Measurements from ENCODE around the gene TMEM171. TPM values are rescaled to one million over a fixed set of nuclear protein-coding genes. Genes with fewer than 3 reads are reported as not detected.

TMEM171 gene
- total RNA-seq, 1 experiment from 2014 or later, result 1.7 TPM

DNA sequence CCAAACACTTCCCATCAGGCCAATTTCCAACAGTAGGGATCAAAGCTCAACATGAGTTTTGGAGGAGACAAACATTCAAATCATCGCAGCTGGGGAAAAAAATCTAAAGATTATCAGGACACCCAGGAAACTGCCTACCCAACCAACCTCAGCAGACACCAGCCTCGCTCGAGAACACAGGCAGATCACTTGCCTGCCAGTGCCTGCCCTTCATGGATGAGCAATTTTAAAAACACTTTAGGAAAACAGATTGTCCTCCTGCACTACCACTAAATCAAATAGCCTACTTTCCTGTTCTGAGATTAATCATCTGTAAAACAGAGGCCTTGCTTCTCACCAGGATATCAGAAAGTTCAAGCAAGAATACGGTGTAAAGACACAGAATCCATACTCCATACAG, 37.9 kb downstream of the TMEM171 start (continued):
- TF ChIP-seq, protein P1, sequence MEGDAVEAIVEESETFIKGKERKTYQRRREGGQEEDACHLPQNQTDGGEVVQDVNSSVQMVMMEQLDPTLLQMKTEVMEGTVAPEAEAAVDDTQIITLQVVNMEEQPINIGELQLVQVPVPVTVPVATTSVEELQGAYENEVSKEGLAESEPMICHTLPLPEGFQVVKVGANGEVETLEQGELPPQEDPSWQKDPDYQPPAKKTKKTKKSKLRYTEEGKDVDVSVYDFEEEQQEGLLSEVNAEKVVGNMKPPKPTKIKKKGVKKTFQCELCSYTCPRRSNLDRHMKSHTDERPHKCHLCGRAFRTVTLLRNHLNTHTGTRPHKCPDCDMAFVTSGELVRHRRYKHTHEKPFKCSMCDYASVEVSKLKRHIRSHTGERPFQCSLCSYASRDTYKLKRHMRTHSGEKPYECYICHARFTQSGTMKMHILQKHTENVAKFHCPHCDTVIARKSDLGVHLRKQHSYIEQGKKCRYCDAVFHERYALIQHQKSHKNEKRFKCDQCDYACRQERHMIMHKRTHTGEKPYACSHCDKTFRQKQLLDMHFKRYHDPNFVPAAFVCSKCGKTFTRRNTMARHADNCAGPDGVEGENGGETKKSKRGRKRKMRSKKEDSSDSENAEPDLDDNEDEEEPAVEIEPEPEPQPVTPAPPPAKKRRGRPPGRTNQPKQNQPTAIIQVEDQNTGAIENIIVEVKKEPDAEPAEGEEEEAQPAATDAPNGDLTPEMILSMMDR (IDR thresholded peaks at IDR 0.05), result no peak
- TF ChIP-seq CREB1 (CRISPR knock-in tag; IDR thresholded peaks at IDR 0.05) (no peak), KAT7 (CRISPR knock-in tag; IDR thresholded peaks at IDR 0.05; ENCODE audit: borderline replicate concordance) (no peak), NFYB (CRISPR knock-in tag; conservative IDR thresholded peaks at IDR 0.05; ENCODE audit: low read depth) (no peak), NR1H2 (CRISPR knock-in tag; IDR thresholded peaks at IDR 0.05) (no peak)

DNA sequence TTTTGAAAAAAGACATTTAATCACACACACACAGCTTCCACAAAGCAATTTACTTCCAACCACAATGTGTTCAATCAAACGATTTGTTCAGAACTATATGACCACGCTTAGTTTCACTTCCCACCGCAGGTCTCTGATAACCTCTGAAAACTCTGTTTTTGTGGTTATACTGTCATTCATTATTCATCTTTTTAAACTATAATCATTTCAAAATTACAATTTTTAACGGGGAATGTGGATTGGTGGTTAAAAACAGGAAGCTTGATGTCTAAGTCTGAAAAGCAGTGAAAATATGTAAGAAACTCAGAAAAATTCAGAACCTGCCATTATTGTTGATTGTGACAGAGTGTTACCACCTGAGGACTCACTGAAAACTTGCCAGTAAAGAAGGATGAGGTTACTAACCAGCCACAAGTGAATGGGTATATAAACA, 39.9 kb downstream of the TMEM171 start:
- no peaks in the 10 kb centered on the region for H3K36me3 Mint-ChIP-seq
- TF ChIP-seq ZNF416 (CRISPR knock-in tag; IDR thresholded peaks at IDR 0.05) (no peak), ZNF423 (CRISPR knock-in tag; IDR thresholded peaks at IDR 0.05) (no peak), MYBL2 (CRISPR knock-in tag; IDR thresholded peaks at IDR 0.05) (no peak), TEAD1 (CRISPR knock-in tag; IDR thresholded peaks at IDR 0.05) (no peak), TCF7 (CRISPR knock-in tag; IDR thresholded peaks at IDR 0.05; ENCODE audit: low read depth) (no peak), NR1H2 (CRISPR knock-in tag; IDR thresholded peaks at IDR 0.05) (no peak), NR3C1 (CRISPR knock-in tag; conservative IDR thresholded peaks at IDR 0.05; ENCODE audit: low read depth) (no peak)
- TF ChIP-seq, protein P2, sequence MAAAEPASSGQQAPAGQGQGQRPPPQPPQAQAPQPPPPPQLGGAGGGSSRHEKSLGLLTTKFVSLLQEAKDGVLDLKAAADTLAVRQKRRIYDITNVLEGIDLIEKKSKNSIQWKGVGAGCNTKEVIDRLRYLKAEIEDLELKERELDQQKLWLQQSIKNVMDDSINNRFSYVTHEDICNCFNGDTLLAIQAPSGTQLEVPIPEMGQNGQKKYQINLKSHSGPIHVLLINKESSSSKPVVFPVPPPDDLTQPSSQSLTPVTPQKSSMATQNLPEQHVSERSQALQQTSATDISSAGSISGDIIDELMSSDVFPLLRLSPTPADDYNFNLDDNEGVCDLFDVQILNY (CRISPR knock-in tag; IDR thresholded peaks at IDR 0.05), result no peak
- TF ChIP-seq, protein P3, sequence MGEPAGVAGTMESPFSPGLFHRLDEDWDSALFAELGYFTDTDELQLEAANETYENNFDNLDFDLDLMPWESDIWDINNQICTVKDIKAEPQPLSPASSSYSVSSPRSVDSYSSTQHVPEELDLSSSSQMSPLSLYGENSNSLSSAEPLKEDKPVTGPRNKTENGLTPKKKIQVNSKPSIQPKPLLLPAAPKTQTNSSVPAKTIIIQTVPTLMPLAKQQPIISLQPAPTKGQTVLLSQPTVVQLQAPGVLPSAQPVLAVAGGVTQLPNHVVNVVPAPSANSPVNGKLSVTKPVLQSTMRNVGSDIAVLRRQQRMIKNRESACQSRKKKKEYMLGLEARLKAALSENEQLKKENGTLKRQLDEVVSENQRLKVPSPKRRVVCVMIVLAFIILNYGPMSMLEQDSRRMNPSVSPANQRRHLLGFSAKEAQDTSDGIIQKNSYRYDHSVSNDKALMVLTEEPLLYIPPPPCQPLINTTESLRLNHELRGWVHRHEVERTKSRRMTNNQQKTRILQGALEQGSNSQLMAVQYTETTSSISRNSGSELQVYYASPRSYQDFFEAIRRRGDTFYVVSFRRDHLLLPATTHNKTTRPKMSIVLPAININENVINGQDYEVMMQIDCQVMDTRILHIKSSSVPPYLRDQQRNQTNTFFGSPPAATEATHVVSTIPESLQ (CRISPR knock-in tag; IDR thresholded peaks at IDR 0.05), result no peak
- TF ChIP-seq, protein P4, sequence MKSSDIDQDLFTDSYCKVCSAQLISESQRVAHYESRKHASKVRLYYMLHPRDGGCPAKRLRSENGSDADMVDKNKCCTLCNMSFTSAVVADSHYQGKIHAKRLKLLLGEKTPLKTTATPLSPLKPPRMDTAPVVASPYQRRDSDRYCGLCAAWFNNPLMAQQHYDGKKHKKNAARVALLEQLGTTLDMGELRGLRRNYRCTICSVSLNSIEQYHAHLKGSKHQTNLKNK (CRISPR knock-in tag; IDR thresholded peaks at IDR 0.05), result no peak
- TF ChIP-seq, protein P5, sequence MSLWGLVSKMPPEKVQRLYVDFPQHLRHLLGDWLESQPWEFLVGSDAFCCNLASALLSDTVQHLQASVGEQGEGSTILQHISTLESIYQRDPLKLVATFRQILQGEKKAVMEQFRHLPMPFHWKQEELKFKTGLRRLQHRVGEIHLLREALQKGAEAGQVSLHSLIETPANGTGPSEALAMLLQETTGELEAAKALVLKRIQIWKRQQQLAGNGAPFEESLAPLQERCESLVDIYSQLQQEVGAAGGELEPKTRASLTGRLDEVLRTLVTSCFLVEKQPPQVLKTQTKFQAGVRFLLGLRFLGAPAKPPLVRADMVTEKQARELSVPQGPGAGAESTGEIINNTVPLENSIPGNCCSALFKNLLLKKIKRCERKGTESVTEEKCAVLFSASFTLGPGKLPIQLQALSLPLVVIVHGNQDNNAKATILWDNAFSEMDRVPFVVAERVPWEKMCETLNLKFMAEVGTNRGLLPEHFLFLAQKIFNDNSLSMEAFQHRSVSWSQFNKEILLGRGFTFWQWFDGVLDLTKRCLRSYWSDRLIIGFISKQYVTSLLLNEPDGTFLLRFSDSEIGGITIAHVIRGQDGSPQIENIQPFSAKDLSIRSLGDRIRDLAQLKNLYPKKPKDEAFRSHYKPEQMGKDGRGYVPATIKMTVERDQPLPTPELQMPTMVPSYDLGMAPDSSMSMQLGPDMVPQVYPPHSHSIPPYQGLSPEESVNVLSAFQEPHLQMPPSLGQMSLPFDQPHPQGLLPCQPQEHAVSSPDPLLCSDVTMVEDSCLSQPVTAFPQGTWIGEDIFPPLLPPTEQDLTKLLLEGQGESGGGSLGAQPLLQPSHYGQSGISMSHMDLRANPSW (CRISPR knock-in tag; conservative IDR thresholded peaks at IDR 0.05; ENCODE audit: low read depth), result no peak
- H3K4me1 Mint-ChIP-seq, result peaks cover 10% of the 10 kb centered on the region
- H3K27ac Mint-ChIP-seq, result no peak overlapping the region
- ChIA-PET POLR2A (no interaction called here), CTCF (interaction anchor here (1.9 kb wide), 1 partner anchor 11 kb away, joined by 8 read pairs; no protein-coding TSS in a partner anchor)
- no peak overlapping the region for H3K4me3 Mint-ChIP-seq
- ATAC-seq, result no peak
- no peak for DNase-seq (ENCODE audit: low spot score)
- no peaks in the 10 kb centered on the region for H3K9me3 Mint-ChIP-seq
- H3K27me3 Mint-ChIP-seq (ENCODE audit: low read depth), result no peaks in the 10 kb centered on the region

DNA sequence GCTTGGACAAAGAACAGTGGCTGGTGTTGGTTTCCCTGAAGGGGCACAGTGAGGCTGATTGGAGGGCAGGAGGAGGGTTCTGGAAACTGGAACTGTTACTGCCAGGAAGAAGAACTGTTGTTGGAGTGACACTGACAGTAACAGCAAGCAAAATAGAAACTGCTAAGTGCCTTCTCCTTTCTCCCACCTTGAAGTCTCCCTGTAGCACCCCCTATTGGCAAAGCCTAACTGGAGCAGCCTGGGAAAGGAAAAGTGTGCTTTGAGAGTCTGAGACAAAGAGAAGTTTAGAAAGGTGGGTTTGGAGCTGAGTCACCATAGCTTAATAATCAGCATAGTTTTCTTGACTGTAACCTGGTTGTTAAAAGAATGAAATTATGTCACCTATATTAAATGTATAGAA, 50.1 kb downstream of the TMEM171 start:
- no peak overlapping the region for H3K27ac Mint-ChIP-seq
- ATAC-seq, result peak; percentile 90
- POLR2A ChIA-PET, result no interaction called here
- H3K27me3 Mint-ChIP-seq (ENCODE audit: low read depth), result no peaks in the 10 kb centered on the region
- H3K4me3 Mint-ChIP-seq, result no peak overlapping the region
- DNase-seq (ENCODE audit: low spot score), result peak; percentile 64
- peaks cover 20% of the 10 kb centered on the region for H3K4me1 Mint-ChIP-seq
- H3K36me3 Mint-ChIP-seq, result no peaks in the 10 kb centered on the region
- no peaks in the 10 kb centered on the region for H3K9me3 Mint-ChIP-seq
- CTCF ChIA-PET, result interaction anchor here (0.6 to 3.1 kb wide), 43 partner anchors 8 to 376 kb away, joined by 3 to 36 read pairs (median 4); partner anchors contain the start of genes FCHO2 and TMEM171
- TF ChIP-seq, protein P6, sequence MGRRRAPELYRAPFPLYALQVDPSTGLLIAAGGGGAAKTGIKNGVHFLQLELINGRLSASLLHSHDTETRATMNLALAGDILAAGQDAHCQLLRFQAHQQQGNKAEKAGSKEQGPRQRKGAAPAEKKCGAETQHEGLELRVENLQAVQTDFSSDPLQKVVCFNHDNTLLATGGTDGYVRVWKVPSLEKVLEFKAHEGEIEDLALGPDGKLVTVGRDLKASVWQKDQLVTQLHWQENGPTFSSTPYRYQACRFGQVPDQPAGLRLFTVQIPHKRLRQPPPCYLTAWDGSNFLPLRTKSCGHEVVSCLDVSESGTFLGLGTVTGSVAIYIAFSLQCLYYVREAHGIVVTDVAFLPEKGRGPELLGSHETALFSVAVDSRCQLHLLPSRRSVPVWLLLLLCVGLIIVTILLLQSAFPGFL (CRISPR knock-in tag; IDR thresholded peaks at IDR 0.05; ENCODE audit: borderline replicate concordance), result no peak
- TF ChIP-seq, protein P7, sequence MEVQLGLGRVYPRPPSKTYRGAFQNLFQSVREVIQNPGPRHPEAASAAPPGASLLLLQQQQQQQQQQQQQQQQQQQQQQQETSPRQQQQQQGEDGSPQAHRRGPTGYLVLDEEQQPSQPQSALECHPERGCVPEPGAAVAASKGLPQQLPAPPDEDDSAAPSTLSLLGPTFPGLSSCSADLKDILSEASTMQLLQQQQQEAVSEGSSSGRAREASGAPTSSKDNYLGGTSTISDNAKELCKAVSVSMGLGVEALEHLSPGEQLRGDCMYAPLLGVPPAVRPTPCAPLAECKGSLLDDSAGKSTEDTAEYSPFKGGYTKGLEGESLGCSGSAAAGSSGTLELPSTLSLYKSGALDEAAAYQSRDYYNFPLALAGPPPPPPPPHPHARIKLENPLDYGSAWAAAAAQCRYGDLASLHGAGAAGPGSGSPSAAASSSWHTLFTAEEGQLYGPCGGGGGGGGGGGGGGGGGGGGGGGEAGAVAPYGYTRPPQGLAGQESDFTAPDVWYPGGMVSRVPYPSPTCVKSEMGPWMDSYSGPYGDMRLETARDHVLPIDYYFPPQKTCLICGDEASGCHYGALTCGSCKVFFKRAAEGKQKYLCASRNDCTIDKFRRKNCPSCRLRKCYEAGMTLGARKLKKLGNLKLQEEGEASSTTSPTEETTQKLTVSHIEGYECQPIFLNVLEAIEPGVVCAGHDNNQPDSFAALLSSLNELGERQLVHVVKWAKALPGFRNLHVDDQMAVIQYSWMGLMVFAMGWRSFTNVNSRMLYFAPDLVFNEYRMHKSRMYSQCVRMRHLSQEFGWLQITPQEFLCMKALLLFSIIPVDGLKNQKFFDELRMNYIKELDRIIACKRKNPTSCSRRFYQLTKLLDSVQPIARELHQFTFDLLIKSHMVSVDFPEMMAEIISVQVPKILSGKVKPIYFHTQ (CRISPR knock-in tag; IDR thresholded peaks at IDR 0.05), result no peak
- TF ChIP-seq NR1H2 (CRISPR knock-in tag; IDR thresholded peaks at IDR 0.05) (no peak), FOXP1 (CRISPR knock-in tag; IDR thresholded peaks at IDR 0.05; ENCODE audit: borderline replicate concordance) (no peak), JUN (CRISPR knock-in tag; IDR thresholded peaks at IDR 0.05) (no peak), NR3C1 (CRISPR knock-in tag; conservative IDR thresholded peaks at IDR 0.05; ENCODE audit: low read depth) (no peak)

All from WTC11 (cell line).